Measurements from ENCODE around the gene FBXL7. TPM values are rescaled to one million over a fixed set of nuclear protein-coding genes. Genes with fewer than 3 reads are reported as not detected.

Gene FBXL7
- total and polyA plus RNA-seq, 4 donors, result 1.9 to 15.5 (median 6.6) TPM

GRCh38 chr5:15558681-15559080 lies 58.7 kb downstream of the FBXL7 start:
- DNase-seq, result no peak
- H3K27ac ChIP-seq (ENCODE audit: low read depth in 1 of 2, low read length in 1 of 2), result no peak overlapping the region
- ATAC-seq (ENCODE audit: insufficient read depth, low FRiP score), result no peak
- H3K9me3 ChIP-seq (ENCODE audit: control insufficient read depth in 4 of 4, insufficient read depth in 3 of 4, low read length in 3 of 4), result peaks cover 0 to 4% (median 0%) of the 10 kb centered on the region in 4 donors
- no peak overlapping the region for H3K4me3 ChIP-seq
- H3K27me3 ChIP-seq (ENCODE audit: control insufficient read depth in 3 of 3, insufficient read depth in 3 of 3, low read length in 2 of 3), result no peaks in the 10 kb centered on the region
- peaks cover 0 to 5% (median 0%) of the 10 kb centered on the region in 4 donors for H3K36me3 ChIP-seq (ENCODE audit: control insufficient read depth in 4 of 4, insufficient read depth in 4 of 4, low read length in 4 of 4)
- 83 to 89% methylated on average over 4 of the region's 4 CpGs for WGBS, 2 donors
- H3K4me1 ChIP-seq (ENCODE audit: control insufficient read depth in 5 of 5, insufficient read depth in 5 of 5, low read length in 5 of 5), result peaks cover 0 to 13% (median 0%) of the 10 kb centered on the region in 5 donors
- TF ChIP-seq, protein P1, sequence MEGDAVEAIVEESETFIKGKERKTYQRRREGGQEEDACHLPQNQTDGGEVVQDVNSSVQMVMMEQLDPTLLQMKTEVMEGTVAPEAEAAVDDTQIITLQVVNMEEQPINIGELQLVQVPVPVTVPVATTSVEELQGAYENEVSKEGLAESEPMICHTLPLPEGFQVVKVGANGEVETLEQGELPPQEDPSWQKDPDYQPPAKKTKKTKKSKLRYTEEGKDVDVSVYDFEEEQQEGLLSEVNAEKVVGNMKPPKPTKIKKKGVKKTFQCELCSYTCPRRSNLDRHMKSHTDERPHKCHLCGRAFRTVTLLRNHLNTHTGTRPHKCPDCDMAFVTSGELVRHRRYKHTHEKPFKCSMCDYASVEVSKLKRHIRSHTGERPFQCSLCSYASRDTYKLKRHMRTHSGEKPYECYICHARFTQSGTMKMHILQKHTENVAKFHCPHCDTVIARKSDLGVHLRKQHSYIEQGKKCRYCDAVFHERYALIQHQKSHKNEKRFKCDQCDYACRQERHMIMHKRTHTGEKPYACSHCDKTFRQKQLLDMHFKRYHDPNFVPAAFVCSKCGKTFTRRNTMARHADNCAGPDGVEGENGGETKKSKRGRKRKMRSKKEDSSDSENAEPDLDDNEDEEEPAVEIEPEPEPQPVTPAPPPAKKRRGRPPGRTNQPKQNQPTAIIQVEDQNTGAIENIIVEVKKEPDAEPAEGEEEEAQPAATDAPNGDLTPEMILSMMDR (IDR thresholded peaks at IDR 0.05; ENCODE audit: control extremely low read depth, extremely low read depth), result no peak
- no peak overlapping the region for H3K9ac ChIP-seq (ENCODE audit: insufficient read depth in 1 of 2, low read length in 2 of 2)

DNA sequence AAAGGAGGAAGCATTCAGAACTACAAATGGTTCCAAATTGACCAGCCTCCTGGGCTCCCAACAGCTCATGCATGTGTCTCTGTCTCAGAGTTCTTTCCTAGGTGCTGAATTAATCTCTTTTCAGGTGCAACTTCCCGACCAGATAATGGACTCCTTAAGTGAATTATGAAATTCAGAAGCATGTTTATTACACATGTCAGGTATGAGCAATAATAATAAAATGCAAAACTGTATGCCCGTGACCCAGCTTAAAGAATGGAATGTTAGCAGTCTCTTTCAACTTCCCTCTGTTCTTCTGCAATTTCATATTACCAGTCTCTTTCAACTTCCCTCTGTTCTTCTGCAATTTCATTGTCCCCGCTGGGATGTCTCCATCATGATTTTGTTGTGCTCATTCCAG lies 60.4 kb downstream of the FBXL7 start:
- Histone ChIP-seq H3K27me3 (ENCODE audit: control insufficient read depth in 3 of 3, insufficient read depth in 3 of 3, low read length in 2 of 3) (no peaks in the 10 kb centered on the region), H3K4me1 (ENCODE audit: control insufficient read depth in 5 of 5, insufficient read depth in 5 of 5, low read length in 5 of 5) (peaks cover 0 to 15% (median 3%) of the 10 kb centered on the region in 5 donors), H3K9ac (ENCODE audit: insufficient read depth in 1 of 2, low read length in 2 of 2) (no peak overlapping the region), H3K4me3 (no peak overlapping the region), H3K36me3 (ENCODE audit: control insufficient read depth in 4 of 4, insufficient read depth in 4 of 4, low read length in 4 of 4) (peaks cover 0 to 5% (median 0%) of the 10 kb centered on the region in 4 donors), H3K27ac (ENCODE audit: low read depth in 1 of 2, low read length in 1 of 2) (no peak overlapping the region), H3K9me3 (ENCODE audit: control insufficient read depth in 4 of 4, insufficient read depth in 3 of 4, low read length in 3 of 4) (peaks cover 0 to 4% (median 0%) of the 10 kb centered on the region in 4 donors)
- WGBS, 2 donors, result 76 to 84% methylated on average over 3 of the region's 3 CpGs
- TF ChIP-seq, protein P1 (IDR thresholded peaks at IDR 0.05; ENCODE audit: control extremely low read depth, extremely low read depth), result no peak
- no peak for DNase-seq
- no peak for ATAC-seq (ENCODE audit: insufficient read depth, low FRiP score)

DNA sequence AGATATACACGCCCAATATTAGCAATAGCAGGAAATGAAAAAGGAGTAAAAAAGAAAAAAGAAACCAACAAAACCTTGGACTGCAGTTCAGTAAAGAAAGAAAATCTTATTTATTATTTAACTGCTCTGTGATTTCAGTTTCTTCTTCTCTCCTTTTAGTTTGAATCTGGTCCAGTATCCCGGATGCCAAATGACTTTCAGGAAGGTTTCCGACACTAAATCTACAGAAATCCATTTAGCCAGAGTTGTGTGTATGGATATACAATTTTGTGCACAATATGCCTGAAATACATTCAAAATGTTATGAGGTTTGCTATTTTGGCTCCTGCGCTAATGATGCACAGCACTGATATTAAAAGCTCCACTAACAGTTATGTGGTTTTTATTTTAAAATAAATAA lies 64.5 kb downstream of the FBXL7 start:
- Histone ChIP-seq H3K4me1 (ENCODE audit: control insufficient read depth in 5 of 5, insufficient read depth in 5 of 5, low read length in 5 of 5) (peaks cover 0 to 17% (median 3%) of the 10 kb centered on the region in 5 donors), H3K9me3 (ENCODE audit: control insufficient read depth in 4 of 4, insufficient read depth in 3 of 4, low read length in 3 of 4) (peaks cover 0 to 4% (median 0%) of the 10 kb centered on the region in 4 donors), H3K27me3 (ENCODE audit: control insufficient read depth in 3 of 3, insufficient read depth in 3 of 3, low read length in 2 of 3) (no peaks in the 10 kb centered on the region), H3K27ac (ENCODE audit: low read depth in 1 of 2, low read length in 1 of 2) (no peak overlapping the region), H3K4me3 (no peak overlapping the region), H3K36me3 (ENCODE audit: control insufficient read depth in 4 of 4, insufficient read depth in 4 of 4, low read length in 4 of 4) (peaks cover 0 to 5% (median 0%) of the 10 kb centered on the region in 4 donors), H3K9ac (ENCODE audit: insufficient read depth in 1 of 2, low read length in 2 of 2) (no peak overlapping the region)
- 93 to 94% methylated on average over 4 of the region's 4 CpGs for WGBS, 2 donors
- TF ChIP-seq, protein P1 (IDR thresholded peaks at IDR 0.05; ENCODE audit: control extremely low read depth, extremely low read depth), result no peak
- no peak for ATAC-seq (ENCODE audit: insufficient read depth, low FRiP score)
- peak in 1 of 3 donors; percentile 45 for DNase-seq

GRCh38 chr5:15564957-15565356 lies 65.0 kb downstream of the FBXL7 start:
- DNase-seq, result no peak
- 94 to 98% methylated on average over 1 of the region's 1 CpG for WGBS, 2 donors
- no peak overlapping the region for H3K27ac ChIP-seq (ENCODE audit: low read depth in 1 of 2, low read length in 1 of 2)

More at GRCh38 chr5:15564957-15565356, 65.0 kb downstream of the FBXL7 start:
- no peaks in the 10 kb centered on the region for H3K27me3 ChIP-seq (ENCODE audit: control insufficient read depth in 3 of 3, insufficient read depth in 3 of 3, low read length in 2 of 3)
- TF ChIP-seq, protein P1 (IDR thresholded peaks at IDR 0.05; ENCODE audit: control extremely low read depth, extremely low read depth), result no peak
- no peak for ATAC-seq (ENCODE audit: insufficient read depth, low FRiP score)
- H3K4me1 ChIP-seq (ENCODE audit: control insufficient read depth in 5 of 5, insufficient read depth in 5 of 5, low read length in 5 of 5), result peaks cover 0 to 17% (median 3%) of the 10 kb centered on the region in 5 donors
- peaks cover 0 to 5% (median 0%) of the 10 kb centered on the region in 4 donors for H3K36me3 ChIP-seq (ENCODE audit: control insufficient read depth in 4 of 4, insufficient read depth in 4 of 4, low read length in 4 of 4)
- H3K9ac ChIP-seq (ENCODE audit: insufficient read depth in 1 of 2, low read length in 2 of 2), result no peak overlapping the region
- H3K4me3 ChIP-seq, result no peak overlapping the region
- H3K9me3 ChIP-seq (ENCODE audit: control insufficient read depth in 4 of 4, insufficient read depth in 3 of 4, low read length in 3 of 4), result peaks cover 0 to 4% (median 0%) of the 10 kb centered on the region in 4 donors
